GM12892 (cell line): Measurements from ENCODE around the gene CAMTA1.

Source experiments
- POLR2A ChIP-seq: IDR thresholded peaks from 2 replicates; pipeline ENCODE4 v1.6.1; 2011; ENCODE audit warnings: low read depth, low read length, control low read depth
- POLR2AphosphoS5 ChIP-seq: IDR thresholded peaks from 2 replicates; pipeline ENCODE4 v1.6.1; 2011; ENCODE audit warnings: low read depth, low read length, control low read depth
- TAF1 ChIP-seq: IDR thresholded peaks from 2 replicates; pipeline ENCODE4 v1.6.1; 2011; ENCODE audit warnings: low read depth, mild to moderate bottlenecking, control low read depth, low read length, borderline replicate concordance

DNA sequence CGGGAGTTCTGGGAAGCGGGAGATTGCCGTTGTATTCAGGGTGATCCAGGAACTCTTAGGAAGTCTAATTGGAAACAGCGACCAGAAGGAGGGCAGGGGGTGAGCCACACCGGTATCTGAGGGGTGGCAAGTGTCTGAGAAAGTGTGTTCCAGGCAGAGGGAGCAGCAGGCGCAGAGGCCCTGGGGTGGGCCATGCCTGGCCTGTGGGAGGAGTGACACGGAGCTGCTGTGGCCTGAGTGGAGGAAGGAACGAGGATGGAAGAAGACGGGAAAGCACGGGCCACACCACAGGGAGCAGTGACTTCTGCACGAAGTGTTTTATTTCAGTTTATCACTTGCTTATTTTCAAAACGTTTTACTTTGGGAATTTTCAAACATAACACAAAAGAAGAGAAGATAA, 1010.2 kb downstream of the CAMTA1 start:
- TF ChIP-seq POLR2AphosphoS5, result no peak
- no peak for TF ChIP-seq POLR2A
- no peak for TF ChIP-seq TAF1
